Activated B cell treated with CpG ODN at 0.5 μM for 24 hours (primary cell): ENCODE results near the gene POLE3. TPM values are rescaled to one million over a fixed set of nuclear protein-coding genes. Genes with fewer than 3 reads are reported as not detected.
"Not testable (repeated sequence)": the region's sequence is repeated elsewhere in the genome, so short reads cannot be mapped to it uniquely, and the experiment has no call there.

Experiments used
- ATAC-seq: fragments of 200-7000 bp; cut with Tn5 transposase; one replicate; pipeline ENCODE4 v1.10.0; 2021; ENCODE audit warnings: low read depth, mild to moderate bottlenecking, moderate library complexity
- CTCF ChIA-PET: fragments of 350-600 bp; sonication (Branson Sonifier 250); formaldehyde crosslinking; loops from one replicate; lab custom pipeline; 2021; ENCODE audit warnings: antibody characterized with exemption; lab: Charles Lee
- POLR2A ChIA-PET: fragments of 350-600 bp; sonication (Branson Sonifier 250); formaldehyde crosslinking; loops from one replicate; lab custom pipeline; 2021; ENCODE audit warnings: antibody characterized with exemption; lab: Charles Lee
- DNase-seq: peaks from one replicate; pipeline ENCODE4 v3.0.0; 2022
- H3K27ac Mint-ChIP-seq: one replicate; pipeline ENCODE4 v1.8.0; 2020; ENCODE audit warnings: mixed read lengths
- H3K27me3 Mint-ChIP-seq: one replicate; pipeline ENCODE4 v1.8.0; 2021; ENCODE audit warnings: mixed read lengths
- H3K36me3 Mint-ChIP-seq: one replicate; pipeline ENCODE4 v1.8.0; 2021; ENCODE audit warnings: low read depth, mixed read lengths
- H3K4me1 Mint-ChIP-seq: one replicate; pipeline ENCODE4 v1.8.0; 2021; ENCODE audit warnings: mixed read lengths
- H3K4me3 Mint-ChIP-seq: one replicate; pipeline ENCODE4 v1.8.0; 2020; ENCODE audit warnings: mild to moderate bottlenecking, mixed read lengths
- H3K9me3 Mint-ChIP-seq: one replicate; pipeline ENCODE4 v1.8.0; 2020; ENCODE audit warnings: mixed read lengths
- intact Hi-C: fragments of 100-400 bp; cut with micrococcal nuclease; formaldehyde crosslinking; loops from one replicate; pipeline ENCODE4 v1.15.1; 2024
- total RNA-seq: library from RNA; stranded (reverse); gene quantifications from 2 replicates; pipeline ENCODE4 v1.2.3, GENCODE V29; 2022
- TF ChIP-seq, protein P1 (sequence below): fragments of 200-600 bp; IDR thresholded peaks from one replicate; pipeline ENCODE4 v1.8.0; 2022; ENCODE audit warnings: antibody characterized with exemption, mild to moderate bottlenecking

POLE3 gene
- total RNA-seq, 1 donor from 2014 or later, result 48.0 TPM

DNA sequence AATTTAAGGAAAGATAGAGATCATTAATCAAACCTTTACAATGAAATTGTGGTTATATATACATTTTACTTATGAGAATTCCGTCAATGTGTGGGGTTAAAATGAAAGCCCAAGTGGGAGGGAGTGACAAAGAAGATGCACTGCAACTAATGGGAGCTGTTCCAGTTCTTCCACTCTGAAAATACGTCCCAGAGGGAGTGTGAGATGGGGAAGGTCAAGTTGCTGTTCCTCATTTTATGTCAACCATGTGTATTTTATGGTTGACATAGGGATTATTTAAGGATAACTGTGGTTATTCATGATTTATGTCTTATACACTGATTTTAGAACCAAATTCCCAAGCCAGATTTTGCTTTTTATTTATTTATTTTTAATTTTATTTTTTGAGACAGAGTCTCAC lies 38.9 kb upstream of the POLE3 start:
- H3K9me3 Mint-ChIP-seq, result no peaks in the 10 kb centered on the region
- ChIA-PET POLR2A (no interaction called here), CTCF (interaction anchor here (0.7 to 9.7 kb wide), 4 partner anchors 133 to 209 kb away, joined by 3 to 213 read pairs (median 3); partner anchors contain the start of gene CDC26)
- H3K4me1 Mint-ChIP-seq, result no peaks in the 10 kb centered on the region
- ATAC-seq, result no peak
- H3K27ac Mint-ChIP-seq, result no peak overlapping the region
- DNase-seq, result no peak
- no peaks in the 10 kb centered on the region for H3K36me3 Mint-ChIP-seq
- no peak overlapping the region for H3K4me3 Mint-ChIP-seq
- TF ChIP-seq, protein P1, sequence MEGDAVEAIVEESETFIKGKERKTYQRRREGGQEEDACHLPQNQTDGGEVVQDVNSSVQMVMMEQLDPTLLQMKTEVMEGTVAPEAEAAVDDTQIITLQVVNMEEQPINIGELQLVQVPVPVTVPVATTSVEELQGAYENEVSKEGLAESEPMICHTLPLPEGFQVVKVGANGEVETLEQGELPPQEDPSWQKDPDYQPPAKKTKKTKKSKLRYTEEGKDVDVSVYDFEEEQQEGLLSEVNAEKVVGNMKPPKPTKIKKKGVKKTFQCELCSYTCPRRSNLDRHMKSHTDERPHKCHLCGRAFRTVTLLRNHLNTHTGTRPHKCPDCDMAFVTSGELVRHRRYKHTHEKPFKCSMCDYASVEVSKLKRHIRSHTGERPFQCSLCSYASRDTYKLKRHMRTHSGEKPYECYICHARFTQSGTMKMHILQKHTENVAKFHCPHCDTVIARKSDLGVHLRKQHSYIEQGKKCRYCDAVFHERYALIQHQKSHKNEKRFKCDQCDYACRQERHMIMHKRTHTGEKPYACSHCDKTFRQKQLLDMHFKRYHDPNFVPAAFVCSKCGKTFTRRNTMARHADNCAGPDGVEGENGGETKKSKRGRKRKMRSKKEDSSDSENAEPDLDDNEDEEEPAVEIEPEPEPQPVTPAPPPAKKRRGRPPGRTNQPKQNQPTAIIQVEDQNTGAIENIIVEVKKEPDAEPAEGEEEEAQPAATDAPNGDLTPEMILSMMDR, result no peak
- no peaks in the 10 kb centered on the region for H3K27me3 Mint-ChIP-seq
- intact Hi-C loops, result no loop called here

DNA sequence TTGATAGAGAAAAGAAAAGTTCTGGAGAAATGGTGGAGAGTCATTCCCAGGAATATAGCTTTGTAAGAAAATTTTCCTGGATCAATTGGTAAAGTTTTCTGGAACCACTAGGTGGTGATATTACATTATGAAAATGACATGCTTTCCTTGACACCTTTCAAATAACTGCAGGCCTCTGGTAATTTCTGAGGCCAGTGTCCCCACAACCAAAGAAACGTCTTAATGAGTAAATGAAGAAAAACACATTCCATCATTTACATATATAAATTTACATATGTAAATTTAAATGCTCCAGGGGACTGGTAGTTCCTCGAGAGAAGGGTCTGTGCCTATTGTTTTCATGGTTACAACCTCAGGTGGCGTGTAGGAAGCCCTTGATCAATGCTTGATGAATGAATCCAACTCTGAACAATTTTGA lies 35.9 kb upstream of the POLE3 start:
- no peak for DNase-seq
- ATAC-seq, result peak; percentile 31
- H3K4me3 Mint-ChIP-seq, result no peak overlapping the region
- H3K27ac Mint-ChIP-seq, result no peak overlapping the region
- no peaks in the 10 kb centered on the region for H3K4me1 Mint-ChIP-seq
- no peaks in the 10 kb centered on the region for H3K9me3 Mint-ChIP-seq
- no peaks in the 10 kb centered on the region for H3K36me3 Mint-ChIP-seq
- ChIA-PET CTCF (interaction anchor here (0.6 to 9.7 kb wide), 25 partner anchors 8 to 527 kb away, joined by 3 to 213 read pairs (median 4); partner anchors contain the start of genes ALAD and CDC26), POLR2A (interaction anchor here (0.6 to 1.6 kb wide), 4 partner anchors 24 to 209 kb away, joined by 3 to 13 read pairs (median 5); partner anchors contain the start of gene POLE3)
- TF ChIP-seq, protein P1, result no peak
- H3K27me3 Mint-ChIP-seq, result no peaks in the 10 kb centered on the region
- intact Hi-C loops, result loop anchor here (2.0 kb wide), 6 partner anchors 46 to 172 kb away; partner anchors contain the start of genes ALAD, CDC26 and PRPF4

DNA sequence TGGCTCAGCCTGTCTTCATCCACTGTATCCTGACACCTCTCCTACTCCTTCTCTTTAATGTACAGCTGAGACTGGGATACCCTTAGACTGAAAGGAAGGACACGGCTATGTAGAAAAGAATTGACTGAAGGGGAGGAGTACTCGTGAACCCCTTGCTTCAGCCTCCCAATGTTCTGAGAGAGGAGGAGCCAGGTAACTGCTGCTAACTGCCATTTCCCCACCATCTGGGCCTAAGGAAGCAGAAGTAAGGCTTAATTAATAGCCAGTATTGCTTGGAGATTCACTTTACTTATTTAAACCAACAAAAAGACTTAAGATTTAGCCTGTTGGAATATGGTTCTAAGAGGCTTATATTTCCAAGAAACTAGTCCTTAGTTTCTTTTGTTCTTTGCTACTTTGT lies 34.3 kb upstream of the POLE3 start:
- no peaks in the 10 kb centered on the region for H3K4me1 Mint-ChIP-seq
- DNase-seq, result no peak
- no peaks in the 10 kb centered on the region for H3K27me3 Mint-ChIP-seq
- ChIA-PET POLR2A (no interaction called here), CTCF (interaction anchor here (1.4 to 9.7 kb wide), 5 partner anchors 137 to 222 kb away, joined by 4 to 213 read pairs (median 58); no protein-coding TSS in a partner anchor)
- H3K36me3 Mint-ChIP-seq, result no peaks in the 10 kb centered on the region
- H3K9me3 Mint-ChIP-seq, result no peaks in the 10 kb centered on the region
- TF ChIP-seq, protein P1, result no peak
- H3K27ac Mint-ChIP-seq, result no peak overlapping the region
- ATAC-seq, result no peak
- H3K4me3 Mint-ChIP-seq, result no peak overlapping the region
- intact Hi-C loops, result no loop called here

DNA sequence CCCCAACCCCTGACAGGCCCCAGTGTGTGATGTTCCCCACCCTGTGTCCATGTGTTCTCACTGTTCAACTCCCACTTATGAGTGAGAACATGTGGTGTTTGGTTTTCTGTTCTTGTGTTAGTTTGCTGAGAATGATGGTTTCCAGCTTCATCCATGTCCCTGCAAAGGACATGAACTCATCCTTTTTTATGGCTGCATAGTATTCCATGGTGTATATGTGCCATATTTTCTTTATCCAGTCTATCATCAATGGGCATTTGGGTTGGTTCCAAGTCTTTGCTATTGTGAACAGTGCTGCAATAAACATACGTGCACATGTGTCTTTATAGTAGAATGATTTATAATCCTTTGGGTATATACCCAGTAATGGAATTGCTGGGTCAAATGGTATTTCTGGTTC lies 27.2 kb upstream of the POLE3 start:
- H3K4me1 Mint-ChIP-seq, CTCF ChIA-PET, DNase-seq, POLR2A ChIA-PET, ATAC-seq, H3K27me3 Mint-ChIP-seq, H3K9me3 Mint-ChIP-seq, H3K27ac Mint-ChIP-seq, H3K36me3 Mint-ChIP-seq, H3K4me3 Mint-ChIP-seq: not testable (repeated sequence)
- intact Hi-C loops, result loop anchor here (2.0 kb wide), 1 partner anchor 21 kb away; no protein-coding TSS in a partner anchor

DNA sequence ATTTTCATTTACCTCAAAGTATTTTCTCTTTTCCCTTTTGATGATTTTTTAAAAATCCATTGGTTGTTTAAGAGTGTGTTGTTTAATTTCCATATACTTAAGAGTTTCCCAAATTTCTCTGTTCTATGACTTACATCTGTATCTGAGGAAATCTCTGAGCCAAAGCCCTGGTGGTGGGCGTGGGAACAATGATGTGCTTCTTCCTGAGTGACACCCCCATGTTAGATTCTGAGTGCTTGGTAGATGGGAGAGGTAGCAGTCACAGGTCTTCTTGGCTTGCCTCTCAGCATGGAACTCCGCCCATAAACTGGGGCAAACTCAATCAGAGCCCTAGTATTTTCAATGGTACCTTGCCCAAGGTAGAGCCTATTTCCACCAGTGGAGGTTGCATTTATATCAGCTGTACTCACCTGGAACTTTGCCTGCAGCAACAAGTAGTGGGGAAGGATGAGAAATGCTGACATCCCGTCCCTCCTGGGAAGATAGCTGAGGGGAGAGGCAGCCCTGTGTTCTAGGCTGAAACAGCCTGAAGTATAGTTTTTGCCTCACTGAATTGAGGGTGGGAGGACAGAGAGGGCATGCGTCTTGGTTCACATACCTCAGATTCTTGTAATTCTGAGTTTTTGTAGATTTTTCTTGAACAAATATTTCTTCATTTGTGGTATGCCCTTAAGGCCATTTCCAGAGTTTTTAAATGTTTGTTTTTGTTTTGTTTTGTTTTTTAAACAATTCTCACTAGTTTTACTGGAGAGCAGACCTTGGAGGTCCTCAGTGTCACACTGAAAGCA lies 26.4 kb upstream of the POLE3 start:
- no peaks in the 10 kb centered on the region for H3K4me1 Mint-ChIP-seq
- no peak overlapping the region for H3K4me3 Mint-ChIP-seq
- H3K9me3 Mint-ChIP-seq, result no peaks in the 10 kb centered on the region
- no peaks in the 10 kb centered on the region for H3K36me3 Mint-ChIP-seq
- intact Hi-C loops, result loop anchor here (2.0 kb wide), 1 partner anchor 20 kb away; no protein-coding TSS in a partner anchor
- no peak for ATAC-seq
- POLR2A ChIA-PET, result no interaction called here
- CTCF ChIA-PET, result no interaction called here
- peaks cover 5% of the 10 kb centered on the region for H3K27me3 Mint-ChIP-seq
- H3K27ac Mint-ChIP-seq, result no peak overlapping the region
- no peak for DNase-seq
- TF ChIP-seq, protein P1, result no peak
